Ishikawa (cell line): ENCODE measurements around the gene TAGLN3.

Source experiments
- CEBPB ChIP-seq: IDR thresholded peaks from 2 replicates; pipeline ENCODE4 v1.6.1; 2012
- CREB1 ChIP-seq: IDR thresholded peaks from 2 replicates; pipeline ENCODE4 v1.6.1; 2012; ENCODE audit warnings: low read depth
- EGR1 ChIP-seq: IDR thresholded peaks from 2 replicates; pipeline ENCODE4 v1.6.1; 2012
- EP300 ChIP-seq: IDR thresholded peaks from 2 replicates; pipeline ENCODE4 v1.6.1; 2012; ENCODE audit warnings: borderline replicate concordance
- FOXM1 ChIP-seq: IDR thresholded peaks from 2 replicates; pipeline ENCODE4 v1.6.1; 2012; ENCODE audit warnings: low read depth, borderline replicate concordance
- MAX ChIP-seq: IDR thresholded peaks from 2 replicates; pipeline ENCODE4 v1.6.1; 2012
- NFIC ChIP-seq: IDR thresholded peaks from 2 replicates; pipeline ENCODE4 v1.6.1; 2012
- RAD21 ChIP-seq: IDR thresholded peaks from 2 replicates; pipeline ENCODE4 v1.6.1; 2012; ENCODE audit warnings: low read depth
- REST ChIP-seq: IDR thresholded peaks from 2 replicates; pipeline ENCODE4 v1.6.1; 2012; ENCODE audit warnings: low read depth, mild to moderate bottlenecking
- TAF1 ChIP-seq: IDR thresholded peaks from 2 replicates; pipeline ENCODE4 v1.6.1; 2012; ENCODE audit warnings: low read depth, mild to moderate bottlenecking
- TCF12 ChIP-seq: IDR thresholded peaks from 2 replicates; pipeline ENCODE4 v1.6.1; 2012; ENCODE audit warnings: low read depth
- TEAD4 ChIP-seq: IDR thresholded peaks from 2 replicates; pipeline ENCODE4 v1.6.1; 2012
- YY1 ChIP-seq: IDR thresholded peaks from 2 replicates; pipeline ENCODE4 v1.6.1; 2012; ENCODE audit warnings: low read depth
- ZBTB7A ChIP-seq: IDR thresholded peaks from 2 replicates; pipeline ENCODE4 v1.6.1; 2012; ENCODE audit warnings: low read depth
- TF ChIP-seq, protein P1 (sequence below): IDR thresholded peaks from 2 replicates; pipeline ENCODE4 v1.6.1; 2012

The TAGLN3 gene

GRCh38 chr3:111989061-111989678, 9.6 kb upstream of the TAGLN3 start:
- TF ChIP-seq YY1 (no peak), CREB1 (no peak), CEBPB (no peak), RAD21 (peak; percentile 75), TAF1 (no peak)
- TF ChIP-seq, protein P1, sequence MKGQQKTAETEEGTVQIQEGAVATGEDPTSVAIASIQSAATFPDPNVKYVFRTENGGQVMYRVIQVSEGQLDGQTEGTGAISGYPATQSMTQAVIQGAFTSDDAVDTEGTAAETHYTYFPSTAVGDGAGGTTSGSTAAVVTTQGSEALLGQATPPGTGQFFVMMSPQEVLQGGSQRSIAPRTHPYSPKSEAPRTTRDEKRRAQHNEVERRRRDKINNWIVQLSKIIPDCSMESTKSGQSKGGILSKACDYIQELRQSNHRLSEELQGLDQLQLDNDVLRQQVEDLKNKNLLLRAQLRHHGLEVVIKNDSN = no peak

DNA sequence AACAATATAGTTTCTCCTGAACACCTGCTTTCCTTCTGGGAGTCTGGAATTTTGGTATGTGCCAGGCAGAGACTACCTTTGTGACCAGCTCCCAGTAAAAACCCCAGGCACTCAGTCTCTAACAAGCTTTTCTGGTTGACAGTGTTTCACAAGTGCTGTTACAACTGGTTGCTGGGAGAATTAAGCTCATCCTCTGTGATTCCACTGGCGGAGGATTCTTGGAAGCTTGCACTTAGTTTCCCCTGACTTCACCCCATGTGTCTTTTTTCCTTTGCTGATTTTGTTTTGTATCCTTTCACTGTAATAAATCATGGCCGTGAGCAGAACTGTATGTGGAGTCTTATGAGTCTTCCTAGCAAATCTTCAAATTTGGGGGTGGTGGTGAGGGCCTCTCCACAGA, 5.7 kb upstream of the TAGLN3 start:
- TF ChIP-seq EP300 (no peak), REST (no peak)

- TF ChIP-seq RAD21 (no peak), FOXM1 (no peak), TEAD4 (no peak), EGR1 (no peak), YY1 (no peak), ZBTB7A (no peak), TCF12 (no peak), MAX (no peak), EP300 (no peak), CEBPB (no peak), CREB1 (no peak), REST (no peak), TAF1 (no peak), NFIC (no peak)
- TF ChIP-seq, protein P1 = no peak
These were observed 982 bp downstream of the TAGLN3 start for GRCh38 chr3:111999484-112000324.

DNA sequence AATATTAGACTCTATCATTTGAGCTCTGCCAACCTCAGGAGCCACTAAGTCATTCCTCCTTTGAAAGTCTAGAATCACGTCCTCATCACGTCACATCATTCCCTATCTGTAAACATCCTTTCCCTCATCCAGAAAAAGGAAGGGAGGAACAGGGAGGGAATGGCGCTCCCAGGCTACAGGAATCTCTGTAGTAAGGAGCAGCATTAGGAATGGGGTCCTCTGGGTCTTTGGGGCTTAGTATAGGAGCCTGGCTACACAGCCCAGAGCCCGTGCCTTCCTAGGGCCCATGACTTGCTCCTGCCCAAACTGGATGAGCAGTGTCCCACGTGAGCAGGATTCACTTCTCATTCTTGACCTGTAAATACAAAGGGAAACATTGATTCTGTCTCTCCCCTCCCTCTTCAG, 1.6 kb downstream of the TAGLN3 start:
- no peak for TF ChIP-seq EGR1
- no peak for TF ChIP-seq EP300
- no peak for TF ChIP-seq NFIC
- no peak for TF ChIP-seq YY1
- no peak for TF ChIP-seq TAF1
- no peak for TF ChIP-seq ZBTB7A
- no peak for TF ChIP-seq FOXM1
- TF ChIP-seq REST = no peak
- no peak for TF ChIP-seq TCF12
- no peak for TF ChIP-seq TEAD4
- TF ChIP-seq, protein P1 = no peak
- no peak for TF ChIP-seq CEBPB
- no peak for TF ChIP-seq RAD21
- TF ChIP-seq CREB1 = no peak
- no peak for TF ChIP-seq MAX
